Stimulated activated effector memory CD8-positive, alpha-beta T cell treated with anti-CD3 and anti-CD28 coated beads, Interleukin-12 subunit alpha, Interleukin-12 subunit beta, amount 100 ng/mL, for 72 hours (primary cell): ENCODE results near the gene PRELP.
A peak's percentile ranks its signal among the peaks of the same experiment; 100 is the strongest.
"Not testable (repeated sequence)": the region's sequence is repeated elsewhere in the genome, so short reads cannot be mapped to it uniquely, and the experiment has no call there.

Experiments used
- ATAC-seq: fragments of 150-1000 bp; cut with Tn5 transposase; 2 replicates; pipeline ENCODE4 v1.10.0; 2021
- DNase-seq, 2 donors: peaks; one replicate each; pipeline ENCODE4 v3.0.0; 2021 to 2022; ENCODE audit warnings: low spot score in 2 of 2
- H3K27ac Mint-ChIP-seq: one replicate; pipeline ENCODE4 v1.8.0; 2022; ENCODE audit warnings: mild to moderate bottlenecking, mixed read lengths
- H3K36me3 Mint-ChIP-seq: one replicate; pipeline ENCODE4 v1.8.0; 2022; ENCODE audit warnings: mild to moderate bottlenecking, mixed read lengths
- H3K4me1 Mint-ChIP-seq: one replicate; pipeline ENCODE4 v1.8.0; 2022; ENCODE audit warnings: mixed read lengths
- H3K4me3 Mint-ChIP-seq: one replicate; pipeline ENCODE4 v1.8.0; 2022; ENCODE audit warnings: mild to moderate bottlenecking, mixed read lengths
- H3K9me3 Mint-ChIP-seq: one replicate; pipeline ENCODE4 v1.8.0; 2022; ENCODE audit warnings: mixed read lengths

Gene PRELP

DNA sequence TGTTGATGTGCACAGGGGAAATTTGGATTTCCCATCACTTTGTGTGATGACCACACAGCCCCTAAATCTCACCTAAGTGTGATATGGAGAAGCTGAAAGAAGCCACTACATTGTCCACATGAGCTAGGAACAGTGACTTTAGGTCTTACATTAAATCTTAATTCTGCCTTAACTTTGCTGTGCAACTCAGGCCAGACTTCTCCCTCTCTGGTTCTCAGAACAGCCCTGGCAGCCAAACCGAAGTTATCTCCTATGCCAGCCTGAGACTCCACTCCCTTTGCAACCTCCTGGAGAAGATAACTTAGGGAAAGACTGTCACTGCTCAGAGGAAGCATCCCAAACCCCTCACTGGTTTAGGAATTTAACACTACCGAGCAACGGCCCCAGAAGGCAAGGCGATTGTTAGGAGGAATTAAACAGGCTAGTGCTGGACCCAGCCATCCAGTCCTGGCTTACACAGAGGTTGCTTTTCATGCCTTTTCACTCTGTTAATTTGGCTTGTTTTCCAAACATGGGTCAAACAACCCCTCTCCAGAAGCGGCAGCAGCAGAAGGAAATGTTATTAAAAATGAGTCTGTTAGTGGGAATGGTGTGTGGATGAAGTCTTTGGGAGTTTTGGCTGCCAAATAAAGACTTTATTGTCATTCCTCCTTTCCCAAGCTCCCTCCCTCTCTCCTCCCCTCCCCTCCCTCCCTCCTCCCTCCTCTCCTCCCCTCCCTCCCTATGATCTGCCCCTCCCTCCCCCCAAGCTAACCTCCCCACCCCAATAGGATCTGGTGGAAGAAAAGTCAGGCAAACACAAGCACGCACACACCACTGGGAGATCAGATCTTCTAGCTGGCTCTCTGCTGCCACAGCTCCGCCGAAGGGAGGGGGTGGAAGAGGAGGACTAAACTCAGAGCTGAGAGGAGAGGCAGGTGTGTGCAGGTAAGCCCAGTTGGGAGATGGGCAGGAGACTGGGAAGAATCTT is at the start of gene PRELP:
Gene PRELP (plus strand): TSS at position 795 of the 970 bp plus-strand sequence. CDS start 7,379 bp downstream, outside the sequence.
- ATAC-seq (no peak), DNase-seq (no peak)
- Mint-ChIP-seq H3K27ac (peak within 1 kb of the TSS; percentile 7), H3K36me3 (no peaks in the 10 kb centered on the region), H3K4me1 (peaks cover 9% of the 10 kb centered on the region), H3K4me3 (no peak within 1 kb of the TSS), H3K9me3 (no peaks in the 10 kb centered on the region)

GRCh38 chr1:203426366-203426765 is 49.2 kb upstream of the PRELP start:
- H3K4me3 Mint-ChIP-seq: no peak overlapping the region
- ATAC-seq (no peak), DNase-seq (no peak)
- no peaks in the 10 kb centered on the region for H3K9me3 Mint-ChIP-seq
- no peak overlapping the region for H3K27ac Mint-ChIP-seq
- no peaks in the 10 kb centered on the region for H3K36me3 Mint-ChIP-seq
- no peaks in the 10 kb centered on the region for H3K4me1 Mint-ChIP-seq

- Mint-ChIP-seq H3K9me3 (no peaks in the 10 kb centered on the region), H3K4me3 (no peak overlapping the region), H3K4me1 (no peaks in the 10 kb centered on the region), H3K27ac (no peak overlapping the region), H3K36me3 (no peaks in the 10 kb centered on the region)
- ATAC-seq (no peak), DNase-seq (no peak)
These were observed 48.7 kb upstream of the PRELP start for GRCh38 chr1:203426870-203427269.

DNA sequence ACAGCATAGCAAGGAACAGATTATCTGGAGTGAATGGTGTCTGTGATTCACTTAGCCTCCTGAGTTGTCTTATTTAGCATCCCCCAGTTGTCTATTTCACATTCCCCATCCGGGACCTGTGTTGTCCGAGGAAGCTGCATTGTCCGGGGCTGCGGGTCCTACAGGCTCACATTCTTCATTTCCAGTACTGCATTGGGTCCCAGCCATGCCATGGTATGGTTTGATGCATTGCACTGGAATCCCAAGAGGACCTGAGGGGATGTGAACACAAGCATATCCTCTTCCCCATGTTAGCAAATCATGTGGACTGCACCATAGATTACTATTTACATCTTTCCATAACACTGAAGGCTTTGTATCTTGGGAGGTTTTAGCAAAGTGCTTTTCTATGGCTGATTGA is 48.2 kb upstream of the PRELP start:
- ATAC-seq (no peak), DNase-seq (no peak)
- H3K27ac Mint-ChIP-seq: no peak overlapping the region
- no peaks in the 10 kb centered on the region for H3K4me1 Mint-ChIP-seq
- no peak overlapping the region for H3K4me3 Mint-ChIP-seq
- no peaks in the 10 kb centered on the region for H3K36me3 Mint-ChIP-seq
- H3K9me3 Mint-ChIP-seq: no peaks in the 10 kb centered on the region

GRCh38 chr1:203428981-203429599 is 46.5 kb upstream of the PRELP start:
- DNase-seq: no peak
- peak; percentile 40 for ATAC-seq
- H3K4me1 Mint-ChIP-seq: no peaks in the 10 kb centered on the region
- H3K27ac Mint-ChIP-seq: no peak overlapping the region
- H3K4me3 Mint-ChIP-seq: no peak overlapping the region
- no peaks in the 10 kb centered on the region for H3K36me3 Mint-ChIP-seq
- H3K9me3 Mint-ChIP-seq: no peaks in the 10 kb centered on the region

DNA sequence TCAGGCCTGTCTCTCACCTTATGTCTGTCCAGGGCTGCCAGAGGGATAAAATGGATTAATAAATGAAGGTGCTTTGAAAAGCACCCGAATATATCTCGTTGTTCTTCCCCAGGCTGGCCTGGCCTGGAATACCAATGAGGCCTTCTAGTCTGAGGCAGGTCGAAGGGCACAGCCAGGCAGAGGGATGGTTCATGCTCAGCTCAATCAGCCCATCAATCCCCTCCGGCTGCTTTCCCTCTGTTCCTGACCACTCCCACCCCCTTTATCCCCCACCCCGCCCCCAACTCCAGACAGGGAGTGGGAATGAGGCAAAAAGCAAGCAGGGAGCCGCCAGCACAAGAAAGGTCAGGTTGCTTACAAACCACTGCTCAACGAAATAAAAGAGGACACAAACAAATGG is 40.0 kb upstream of the PRELP start:
- Mint-ChIP-seq H3K36me3 (no peaks in the 10 kb centered on the region), H3K4me3 (no peak overlapping the region), H3K9me3 (no peaks in the 10 kb centered on the region), H3K27ac (no peak overlapping the region), H3K4me1 (no peaks in the 10 kb centered on the region)
- no peak for ATAC-seq
- DNase-seq: no peak

GRCh38 chr1:203437696-203438315 is 37.8 kb upstream of the PRELP start:
- H3K9me3 Mint-ChIP-seq: no peaks in the 10 kb centered on the region
- no peaks in the 10 kb centered on the region for H3K4me1 Mint-ChIP-seq
- H3K4me3 Mint-ChIP-seq: no peak overlapping the region
- H3K27ac Mint-ChIP-seq: no peak overlapping the region
- no peaks in the 10 kb centered on the region for H3K36me3 Mint-ChIP-seq
- DNase-seq: no peak
- no peak for ATAC-seq

- H3K4me3 Mint-ChIP-seq: no peak overlapping the region
- DNase-seq: no peak
- peak overlapping the region; percentile 66 for H3K27ac Mint-ChIP-seq
- no peak for ATAC-seq
- H3K4me1 Mint-ChIP-seq: no peaks in the 10 kb centered on the region
- H3K9me3 Mint-ChIP-seq: no peaks in the 10 kb centered on the region
- H3K36me3 Mint-ChIP-seq: no peaks in the 10 kb centered on the region
These were observed 36.4 kb upstream of the PRELP start for GRCh38 chr1:203439131-203439730.

DNA sequence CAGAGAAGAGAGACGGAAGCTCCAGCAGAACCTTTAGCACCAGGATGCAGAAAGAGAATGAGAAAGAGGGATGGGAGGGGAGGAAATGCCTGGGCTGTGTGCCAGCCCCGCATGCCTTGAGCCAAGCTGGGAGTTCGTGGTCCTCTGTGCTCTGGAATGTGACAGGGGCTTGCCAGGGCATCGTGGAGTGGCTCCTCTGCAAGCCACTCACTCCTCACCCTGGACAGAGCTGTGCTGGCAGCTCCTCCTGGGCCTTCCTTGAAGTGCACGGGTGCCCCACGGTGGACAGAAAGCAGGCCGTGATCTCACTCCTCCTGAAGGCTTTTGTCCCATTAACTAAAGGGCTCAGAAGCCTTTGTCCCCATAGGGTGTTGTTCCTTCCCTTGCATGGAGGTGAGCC is 34.8 kb upstream of the PRELP start:
- peak; percentile 41 for ATAC-seq
- H3K4me1 Mint-ChIP-seq: no peaks in the 10 kb centered on the region
- no peak for DNase-seq
- H3K27ac Mint-ChIP-seq: no peak overlapping the region
- no peaks in the 10 kb centered on the region for H3K9me3 Mint-ChIP-seq
- no peak overlapping the region for H3K4me3 Mint-ChIP-seq
- H3K36me3 Mint-ChIP-seq: no peaks in the 10 kb centered on the region

- Mint-ChIP-seq H3K9me3 (no peaks in the 10 kb centered on the region), H3K4me1 (no peaks in the 10 kb centered on the region), H3K36me3 (no peaks in the 10 kb centered on the region), H3K27ac (no peak overlapping the region), H3K4me3 (no peak overlapping the region)
- ATAC-seq (no peak), DNase-seq (no peak)
These were observed 33.8 kb upstream of the PRELP start for GRCh38 chr1:203441766-203442165.

DNA sequence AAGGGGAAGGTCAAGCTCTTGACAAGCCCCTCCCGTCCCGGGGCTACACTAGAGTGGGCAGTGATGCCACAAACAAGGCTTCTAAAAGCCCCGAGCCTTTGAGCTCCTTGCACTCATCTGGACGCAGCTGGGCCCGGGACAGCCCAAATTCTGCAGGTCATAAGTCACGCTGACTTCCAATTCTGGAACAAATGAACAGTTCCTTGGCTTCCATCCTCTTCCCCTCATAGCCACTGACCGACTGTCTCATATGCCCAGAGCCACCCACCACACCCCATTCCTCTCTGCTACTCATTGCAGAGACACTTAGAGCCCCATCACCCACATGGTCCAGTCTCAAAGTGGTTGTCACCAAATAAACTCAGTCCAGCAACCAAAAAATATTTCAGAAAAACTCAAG is 32.8 kb upstream of the PRELP start:
- H3K9me3 Mint-ChIP-seq: no peaks in the 10 kb centered on the region
- ATAC-seq (no peak), DNase-seq (no peak)
- H3K4me3 Mint-ChIP-seq: no peak overlapping the region
- H3K27ac Mint-ChIP-seq: no peak overlapping the region
- no peaks in the 10 kb centered on the region for H3K36me3 Mint-ChIP-seq
- no peaks in the 10 kb centered on the region for H3K4me1 Mint-ChIP-seq

DNA sequence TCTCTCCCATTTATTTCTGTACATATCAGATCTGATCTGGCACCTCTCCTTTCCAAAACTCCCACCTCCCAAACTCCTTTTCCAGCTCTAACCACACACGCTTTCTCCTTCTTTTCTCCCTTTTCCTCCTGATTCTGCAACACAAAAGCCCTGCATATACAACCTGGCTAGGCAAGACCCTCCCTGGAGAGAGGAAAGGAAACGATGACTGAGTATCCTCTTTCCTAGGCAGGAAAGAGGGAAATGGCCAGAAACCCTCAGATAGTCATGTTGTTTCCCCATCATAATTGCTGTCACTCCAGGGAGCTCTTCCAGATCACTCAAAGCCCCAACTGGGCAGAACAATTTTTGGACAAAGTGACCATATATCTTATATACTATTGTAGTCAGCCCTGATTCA is 32.3 kb upstream of the PRELP start:
- H3K36me3 Mint-ChIP-seq: no peaks in the 10 kb centered on the region
- H3K4me3 Mint-ChIP-seq: no peak overlapping the region
- no peak for DNase-seq
- no peak overlapping the region for H3K27ac Mint-ChIP-seq
- no peaks in the 10 kb centered on the region for H3K4me1 Mint-ChIP-seq
- H3K9me3 Mint-ChIP-seq: no peaks in the 10 kb centered on the region
- no peak for ATAC-seq

GRCh38 chr1:203444171-203444576 is 31.4 kb upstream of the PRELP start:
- H3K4me1 Mint-ChIP-seq: no peaks in the 10 kb centered on the region
- no peaks in the 10 kb centered on the region for H3K9me3 Mint-ChIP-seq
- DNase-seq: no peak
- no peaks in the 10 kb centered on the region for H3K36me3 Mint-ChIP-seq
- no peak overlapping the region for H3K4me3 Mint-ChIP-seq
- ATAC-seq: no peak
- no peak overlapping the region for H3K27ac Mint-ChIP-seq

- H3K27ac Mint-ChIP-seq: no peak overlapping the region
- DNase-seq: no peak
- H3K4me1 Mint-ChIP-seq: no peaks in the 10 kb centered on the region
- no peaks in the 10 kb centered on the region for H3K36me3 Mint-ChIP-seq
- no peak for ATAC-seq
- H3K9me3 Mint-ChIP-seq: no peaks in the 10 kb centered on the region
- no peak overlapping the region for H3K4me3 Mint-ChIP-seq
These were observed 28.5 kb upstream of the PRELP start for GRCh38 chr1:203447151-203447550.

- not testable (repeated sequence) for ATAC-seq, H3K4me3 Mint-ChIP-seq, H3K36me3 Mint-ChIP-seq, H3K4me1 Mint-ChIP-seq, DNase-seq, H3K9me3 Mint-ChIP-seq, H3K27ac Mint-ChIP-seq
These were observed 28.0 kb upstream of the PRELP start for GRCh38 chr1:203447598-203447997.
